GM12891 (cell line): Measurements from ENCODE around the gene FADS1. TPM values are rescaled to one million over a fixed set of nuclear protein-coding genes. Genes with fewer than 3 reads are reported as not detected.
A peak's percentile ranks its signal among the peaks of the same experiment; 100 is the strongest.

Source experiments
- DNase-seq: peaks from one replicate; pipeline ENCODE4 v3.0.0; 2011; ENCODE audit warnings: low spot score; ENCODE audit not compliant: insufficient read length
- FAIRE-seq: peaks from 2 replicates; lab custom pipeline; 2011; peaks lifted over from hg19 to GRCh38; lab: Jason Lieb, UNC
- PAX5 ChIP-seq: IDR thresholded peaks from 2 replicates; pipeline ENCODE4 v1.6.1; 2011; ENCODE audit warnings: low read length, moderate library complexity, mild to moderate bottlenecking; ENCODE audit not compliant: insufficient read depth, severe bottlenecking
- POLR2A ChIP-seq: IDR thresholded peaks from 2 replicates; pipeline ENCODE4 v1.6.1; 2011; ENCODE audit warnings: low read depth, low read length, control low read depth
- POLR2AphosphoS5 ChIP-seq: IDR thresholded peaks from 2 replicates; pipeline ENCODE4 v1.6.1; 2011; ENCODE audit warnings: low read depth, low read length, control low read depth
- POU2F2 ChIP-seq: IDR thresholded peaks from 2 replicates; pipeline ENCODE4 v1.6.1; 2011; ENCODE audit warnings: low read depth, mild to moderate bottlenecking, control low read depth, low read length, moderate library complexity
- SPI1 ChIP-seq: IDR thresholded peaks from 2 replicates; pipeline ENCODE4 v1.6.1; 2011; ENCODE audit warnings: low read depth, low read length, control low read depth
- TAF1 ChIP-seq: IDR thresholded peaks from 2 replicates; pipeline ENCODE4 v1.6.1; 2011; ENCODE audit warnings: low read depth, low read length, control low read depth
- polyA plus RNA-seq: library from polyadenylated mRNA; unstranded; fragments of >200 nt; gene quantifications from one replicate; pipeline ENCODE4 v1.2.1, GENCODE V29; 2012; ENCODE audit warnings: low read depth, missing spikeins, inconsistent platforms; ENCODE audit not compliant: missing spikeins

FADS1 gene
- polyA plus RNA-seq: 9.4 TPM

DNA sequence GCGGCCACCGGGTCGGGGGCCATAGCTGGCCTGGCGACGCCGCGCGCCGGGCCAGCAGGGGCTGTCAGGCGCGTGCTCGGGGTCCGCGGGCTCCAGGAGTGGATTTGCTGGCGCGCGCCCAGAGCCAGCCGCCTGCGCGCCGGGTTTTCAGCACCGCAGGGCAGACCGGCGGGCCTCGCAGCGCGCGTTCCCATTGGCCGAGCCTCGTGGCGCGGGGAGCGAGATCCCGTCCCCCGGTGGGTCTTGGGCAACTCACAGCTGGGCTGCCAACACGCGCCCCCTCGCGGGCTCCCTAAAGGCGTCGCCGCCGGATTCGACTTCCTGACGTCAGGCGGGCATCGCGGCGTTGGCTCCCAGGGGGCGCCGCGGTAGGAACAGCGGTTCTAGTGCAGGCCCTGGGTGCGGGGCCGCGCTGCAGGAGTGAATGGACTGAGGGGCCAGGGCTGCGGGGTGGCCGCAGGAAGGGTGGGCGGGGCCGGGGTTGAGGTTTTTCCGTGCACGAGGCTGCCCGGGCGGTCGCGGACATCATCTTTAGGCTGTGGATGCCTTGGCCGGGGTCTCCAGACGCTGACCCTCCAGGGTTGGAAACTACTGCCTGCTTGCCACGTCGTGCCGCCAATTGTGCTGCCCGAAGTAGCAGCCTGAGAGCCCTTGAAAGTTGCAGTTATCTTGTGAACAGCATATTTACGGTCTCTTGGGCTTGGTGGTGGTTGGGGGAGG lies at the start of gene FADS1:
Gene FADS1, minus strand, starts transcription at position 268 of the 720 bp plus-strand sequence. Its CDS starts 74 bp downstream, at position 194.
- DNase-seq (peak; percentile 84), FAIRE-seq (peak; percentile 16)
- no peak for TF ChIP-seq POU2F2
- TF ChIP-seq TAF1: no peak
- no peak for TF ChIP-seq PAX5
- no peak for TF ChIP-seq SPI1
- no peak for TF ChIP-seq POLR2AphosphoS5
- TF ChIP-seq POLR2A: no peak

DNA sequence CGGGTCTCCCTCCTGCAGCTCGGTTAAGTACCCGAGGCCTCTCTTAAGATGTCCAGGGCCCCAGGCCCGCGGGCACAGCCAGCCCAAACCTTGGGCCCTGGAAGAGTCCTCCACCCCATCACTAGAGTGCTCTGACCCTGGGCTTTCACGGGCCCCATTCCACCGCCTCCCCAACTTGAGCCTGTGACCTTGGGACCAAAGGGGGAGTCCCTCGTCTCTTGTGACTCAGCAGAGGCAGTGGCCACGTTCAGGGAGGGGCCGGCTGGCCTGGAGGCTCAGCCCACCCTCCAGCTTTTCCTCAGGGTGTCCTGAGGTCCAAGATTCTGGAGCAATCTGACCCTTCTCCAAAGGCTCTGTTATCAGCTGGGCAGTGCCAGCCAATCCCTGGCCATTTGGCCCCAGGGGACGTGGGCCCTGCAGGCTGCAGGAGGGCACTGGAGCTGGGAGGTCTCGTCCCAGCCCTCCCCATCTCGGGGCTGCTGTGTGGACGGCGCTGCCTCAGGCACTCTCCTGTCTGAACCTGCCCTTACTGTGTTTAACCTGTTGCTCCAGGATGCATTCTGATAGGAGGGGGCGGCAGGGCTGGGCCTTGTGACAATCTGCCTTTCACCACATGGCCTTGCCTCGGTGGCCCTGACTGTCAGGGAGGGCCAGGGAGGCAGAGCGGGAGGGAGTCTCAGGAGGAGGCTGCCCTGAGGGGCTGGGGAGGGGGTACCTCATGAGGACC lies 49.6 kb upstream of the FADS1 start:
- DNase-seq (no peak), FAIRE-seq (no peak)
- no peak for TF ChIP-seq POLR2AphosphoS5
- no peak for TF ChIP-seq SPI1
- no peak for TF ChIP-seq POU2F2
- TF ChIP-seq PAX5: no peak
- TF ChIP-seq TAF1: no peak
- TF ChIP-seq POLR2A: no peak

DNA sequence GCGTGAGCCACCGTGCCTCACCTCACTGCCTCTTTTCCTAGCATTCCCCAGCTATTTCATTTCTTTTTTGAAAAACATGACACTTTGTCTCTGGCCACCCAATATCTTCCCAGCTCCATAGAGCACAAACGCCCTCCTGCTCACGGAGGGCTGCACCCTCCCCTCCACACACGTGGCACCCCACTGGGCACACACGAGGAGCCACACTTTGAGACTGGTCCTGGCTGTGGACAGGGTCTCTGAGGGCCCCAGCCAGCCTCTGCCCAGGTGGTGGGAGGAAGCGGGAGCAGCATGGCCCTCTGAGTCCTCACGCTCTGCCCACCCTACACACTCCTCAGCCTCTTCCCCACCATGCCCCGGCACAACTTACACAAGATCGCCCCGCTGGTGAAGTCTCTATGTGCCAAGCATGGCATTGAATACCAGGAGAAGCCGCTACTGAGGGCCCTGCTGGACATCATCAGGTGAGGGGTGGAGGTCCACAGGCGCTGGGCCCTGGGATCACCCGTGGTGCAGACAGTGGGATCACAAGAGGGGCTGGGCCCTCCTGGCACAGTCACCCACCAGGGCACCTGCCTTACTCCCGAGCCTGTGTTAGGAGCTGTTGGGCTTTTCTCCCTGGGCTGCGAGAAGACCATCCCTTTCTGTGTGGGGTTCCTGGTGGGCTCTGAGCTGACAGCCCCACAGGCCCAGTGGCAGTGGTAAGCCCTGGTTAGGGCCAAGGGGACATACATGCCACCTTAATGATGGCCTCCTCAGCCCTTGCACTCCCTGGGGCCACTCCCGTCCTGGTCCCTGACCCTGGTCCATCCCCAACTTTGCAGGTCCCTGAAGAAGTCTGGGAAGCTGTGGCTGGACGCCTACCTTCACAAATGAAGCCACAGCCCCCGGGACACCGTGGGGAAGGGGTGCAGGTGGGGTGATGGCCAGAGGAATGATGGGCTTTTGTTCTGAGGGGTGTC lies 48.3 kb upstream of the FADS1 start:
- no peak for DNase-seq
- no peak for FAIRE-seq
- no peak for TF ChIP-seq SPI1
- TF ChIP-seq POLR2AphosphoS5: no peak
- no peak for TF ChIP-seq PAX5
- no peak for TF ChIP-seq TAF1
- no peak for TF ChIP-seq POU2F2
- no peak for TF ChIP-seq POLR2A

DNA sequence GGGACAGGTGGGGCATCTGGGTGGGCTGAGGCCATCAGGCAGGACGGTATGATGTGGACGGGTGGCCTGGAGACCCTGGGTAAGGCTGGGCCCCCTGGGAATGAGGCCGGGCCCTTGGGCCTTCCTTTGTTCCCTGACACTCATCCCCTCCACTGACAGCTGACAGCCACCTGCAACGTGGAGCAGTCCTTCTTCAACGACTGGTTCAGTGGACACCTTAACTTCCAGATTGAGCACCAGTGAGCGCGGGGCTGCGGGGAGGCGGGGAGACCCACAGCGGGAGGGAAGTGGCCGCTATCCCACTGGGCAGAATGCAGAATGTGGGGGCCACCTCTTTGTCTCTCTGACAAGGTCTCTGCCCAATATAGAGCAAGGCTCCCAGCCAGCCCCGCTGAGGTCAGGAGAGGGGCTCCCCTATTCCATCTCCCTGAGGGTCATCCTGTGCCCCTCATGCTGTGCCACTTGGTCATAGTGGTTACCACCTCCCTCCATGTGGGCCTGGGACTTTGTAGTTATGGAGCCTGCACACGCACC lies 46.8 kb upstream of the FADS1 start:
- DNase-seq (no peak), FAIRE-seq (no peak)
- TF ChIP-seq PAX5 (no peak), POLR2AphosphoS5 (no peak), SPI1 (no peak), TAF1 (no peak), POU2F2 (no peak), POLR2A (no peak)

DNA sequence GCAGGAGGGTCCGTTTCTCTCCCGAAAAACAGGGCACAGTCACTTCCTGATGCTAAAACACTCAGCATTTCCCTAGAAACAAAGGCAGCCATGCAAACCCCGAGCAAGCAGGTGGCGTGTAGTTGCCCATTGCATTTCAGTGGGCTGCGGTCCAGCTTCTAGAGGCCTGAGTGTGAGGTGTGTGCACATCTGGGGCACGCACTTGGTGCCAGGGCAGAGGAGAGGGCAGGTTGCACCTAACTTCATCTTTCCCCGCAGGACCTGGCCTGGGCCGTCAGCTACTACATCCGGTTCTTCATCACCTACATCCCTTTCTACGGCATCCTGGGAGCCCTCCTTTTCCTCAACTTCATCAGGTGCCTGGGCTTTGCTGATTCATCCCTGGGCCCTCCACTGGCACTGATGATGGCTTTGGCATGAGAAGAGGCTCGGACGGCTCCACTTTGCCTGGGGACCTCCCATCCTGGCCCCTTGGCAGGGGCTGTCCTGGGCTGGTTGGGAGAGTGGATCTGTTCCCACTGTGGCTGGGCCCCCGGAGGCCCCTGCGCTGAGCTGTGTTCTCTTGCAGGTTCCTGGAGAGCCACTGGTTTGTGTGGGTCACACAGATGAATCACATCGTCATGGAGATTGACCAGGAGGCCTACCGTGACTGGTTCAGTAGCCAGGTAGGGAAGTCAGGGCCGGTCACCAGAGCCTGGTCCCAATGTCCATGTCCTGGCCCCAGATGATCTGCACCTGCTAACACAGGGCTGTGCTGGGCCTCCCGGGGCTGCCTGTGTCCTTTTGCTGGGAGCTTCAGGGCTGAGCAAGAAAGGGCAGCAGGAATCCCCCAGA lies 46.1 kb upstream of the FADS1 start:
- DNase-seq (no peak), FAIRE-seq (no peak)
- TF ChIP-seq TAF1: no peak
- TF ChIP-seq POLR2A: no peak

DNA sequence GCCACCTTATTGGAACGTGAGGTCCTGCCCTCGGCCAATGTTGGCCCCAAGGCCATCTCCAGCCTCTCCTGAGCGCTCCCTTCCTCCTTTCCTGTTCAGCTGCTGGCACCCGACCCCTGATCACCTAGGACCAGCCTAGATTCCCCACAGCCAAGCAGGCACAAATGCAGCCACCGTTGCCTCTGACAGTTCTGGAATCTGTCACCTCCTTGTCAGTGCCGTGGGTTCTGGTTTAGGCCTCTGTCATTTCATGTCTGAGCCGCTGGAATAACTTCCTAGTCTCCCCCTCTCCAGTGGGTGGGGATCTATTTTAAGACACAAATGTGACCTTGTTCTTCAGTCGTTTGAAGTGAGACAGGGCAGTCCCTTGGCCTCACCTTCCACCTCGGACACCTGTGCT lies 44.8 kb upstream of the FADS1 start:
- FAIRE-seq (no peak), DNase-seq (no peak)
- no peak for TF ChIP-seq POLR2A
- no peak for TF ChIP-seq SPI1
- TF ChIP-seq POLR2AphosphoS5: no peak
- no peak for TF ChIP-seq POU2F2
- TF ChIP-seq TAF1: no peak
- TF ChIP-seq PAX5: no peak

DNA sequence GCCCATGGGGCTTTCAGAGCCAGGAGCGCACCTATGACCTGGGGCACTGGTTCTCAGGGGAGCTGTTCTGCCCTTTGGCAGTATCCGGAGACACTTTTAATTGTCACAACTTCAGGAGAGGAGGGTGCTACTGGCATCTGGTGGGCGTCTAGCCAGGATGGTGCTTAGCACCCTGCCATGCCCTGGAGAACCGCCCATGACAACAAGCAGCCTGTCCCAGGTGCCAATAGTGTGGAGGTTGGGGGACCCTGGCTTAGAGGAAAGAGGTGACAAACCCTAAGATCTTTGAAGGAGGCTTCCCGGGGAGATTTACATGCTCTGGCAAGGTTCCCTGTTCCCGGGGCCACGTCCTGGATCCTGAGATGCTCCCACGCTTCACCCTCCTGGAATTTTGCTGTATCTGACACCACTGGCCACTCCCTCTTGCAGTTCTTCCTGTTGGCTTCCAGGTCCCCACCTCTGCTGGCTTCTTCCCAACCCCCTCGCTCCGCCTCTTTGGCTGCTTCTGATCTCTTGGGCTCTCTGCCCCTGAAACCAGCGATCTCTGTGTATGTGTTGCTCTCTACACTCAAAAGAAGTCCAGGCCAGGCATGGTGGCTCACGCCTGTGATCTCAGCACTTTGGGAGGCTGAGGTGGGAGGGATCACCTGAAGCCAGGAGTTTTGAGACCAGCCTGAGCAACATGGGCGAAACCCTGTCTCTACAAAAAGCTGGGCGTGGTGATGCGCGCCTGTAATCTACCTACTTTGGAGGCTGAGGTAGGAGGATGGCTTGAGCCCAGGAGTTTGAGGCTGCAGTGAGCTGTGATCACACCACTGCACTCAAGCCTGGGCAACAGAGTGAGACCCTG lies 43.5 kb upstream of the FADS1 start:
- FAIRE-seq: no peak
- no peak for DNase-seq
- TF ChIP-seq POLR2A (no peak), POLR2AphosphoS5 (no peak)
